Measurements from ENCODE around the gene FBXL15. TPM values are rescaled to one million over a fixed set of nuclear protein-coding genes. Genes with fewer than 3 reads are reported as not detected.

Gene FBXL15
- total RNA-seq, 1 donor from 2014 or later, result 15.7 TPM

- CTCF ChIA-PET, result no interaction called here
- POLR2A ChIA-PET, result no interaction called here
- no peak overlapping the region for H3K4me3 Mint-ChIP-seq
- intact Hi-C loops (cut with micrococcal nuclease), result no loop called here
- no peak for TF ChIP-seq CTCF (IDR thresholded peaks at IDR 0.05)
- H3K4me1 Mint-ChIP-seq, result peaks cover 30% of the 10 kb centered on the region
- no peak for DNase-seq
- H3K9me3 Mint-ChIP-seq, result no peaks in the 10 kb centered on the region
- no peak for ATAC-seq (ENCODE audit: low read depth)
- no peaks in the 10 kb centered on the region for H3K27me3 Mint-ChIP-seq
- no peak overlapping the region for H3K27ac Mint-ChIP-seq
- H3K36me3 Mint-ChIP-seq (ENCODE audit: low read depth), result peaks cover 19% of the 10 kb centered on the region
Observed at GRCh38 chr10:102457591-102458150, 37.0 kb downstream of the FBXL15 start.

- ATAC-seq (ENCODE audit: low read depth) (no peak), DNase-seq (no peak)
- ChIA-PET POLR2A (interaction anchor here (0.6 kb wide), 1 partner anchor 39 kb away, joined by 9 read pairs; no protein-coding TSS in a partner anchor), CTCF (no interaction called here)
- Mint-ChIP-seq H3K36me3 (ENCODE audit: low read depth) (peaks cover 13% of the 10 kb centered on the region), H3K4me1 (peaks cover 31% of the 10 kb centered on the region), H3K4me3 (no peak overlapping the region), H3K9me3 (no peaks in the 10 kb centered on the region), H3K27me3 (no peaks in the 10 kb centered on the region), H3K27ac (no peak overlapping the region)
- no peak for TF ChIP-seq CTCF (IDR thresholded peaks at IDR 0.05)
- intact Hi-C loops (cut with micrococcal nuclease), result no loop called here
Observed at GRCh38 chr10:102458656-102459055, 38.0 kb downstream of the FBXL15 start.

- TF ChIP-seq CTCF (IDR thresholded peaks at IDR 0.05), result no peak
- intact Hi-C loops (cut with micrococcal nuclease), result loop anchor here (1.0 to 2.0 kb wide), 7 partner anchors 11 to 220 kb away; partner anchors contain the start of genes ACTR1A, CUEDC2 and PITX3
- no peak for DNase-seq
- POLR2A ChIA-PET, result interaction anchor here (1.0 to 4.3 kb wide), 13 partner anchors 10 to 216 kb away, joined by 3 to 51 read pairs (median 5); partner anchors contain the start of genes ACTR1A, C10orf95, CUEDC2 and FBXL15
- peak; percentile 9 for ATAC-seq (ENCODE audit: low read depth)
- H3K27me3 Mint-ChIP-seq, result no peaks in the 10 kb centered on the region
- CTCF ChIA-PET, result no interaction called here
- H3K4me1 Mint-ChIP-seq, result peaks cover 31% of the 10 kb centered on the region
- H3K9me3 Mint-ChIP-seq, result no peaks in the 10 kb centered on the region
- peaks cover 1% of the 10 kb centered on the region for H3K36me3 Mint-ChIP-seq (ENCODE audit: low read depth)
- peak overlapping the region; percentile 85 for H3K27ac Mint-ChIP-seq
- H3K4me3 Mint-ChIP-seq, result peak overlapping the region; percentile 88
Observed at GRCh38 chr10:102460836-102461186, 40.2 kb downstream of the FBXL15 start.

- no peaks in the 10 kb centered on the region for H3K9me3 Mint-ChIP-seq
- POLR2A ChIA-PET, result interaction anchor here (0.6 to 4.3 kb wide), 17 partner anchors 11 to 230 kb away, joined by 3 to 51 read pairs (median 5); partner anchors contain the start of genes ACTR1A, C10orf95, CUEDC2 and FBXL15
- CTCF ChIA-PET, result interaction anchor here (0.8 to 1.9 kb wide), 5 partner anchors 17 to 231 kb away, joined by 3 to 8 read pairs (median 7); no protein-coding TSS in a partner anchor
- no peaks in the 10 kb centered on the region for H3K36me3 Mint-ChIP-seq (ENCODE audit: low read depth)
- H3K4me3 Mint-ChIP-seq, result peak overlapping the region; percentile 88
- peaks cover 31% of the 10 kb centered on the region for H3K4me1 Mint-ChIP-seq
- DNase-seq (peak; percentile 90), ATAC-seq (ENCODE audit: low read depth) (peak; percentile 99)
- H3K27me3 Mint-ChIP-seq, result no peaks in the 10 kb centered on the region
- intact Hi-C loops (cut with micrococcal nuclease), result loop anchor here (1.0 to 2.0 kb wide), 7 partner anchors 11 to 220 kb away; partner anchors contain the start of genes ACTR1A, CUEDC2 and PITX3
- TF ChIP-seq CTCF (IDR thresholded peaks at IDR 0.05), result no peak
- H3K27ac Mint-ChIP-seq, result peak overlapping the region; percentile 85
Observed at GRCh38 chr10:102461187-102462054, 40.8 kb downstream of the FBXL15 start.
